Caco-2 (cell line): Measurements from ENCODE around the gene E2F6. TPM values are rescaled to one million over a fixed set of nuclear protein-coding genes. Genes with fewer than 3 reads are reported as not detected.
A peak's percentile ranks its signal among the peaks of the same experiment; 100 is the strongest.

Experiments used
- BruUV-seq: library from RNA; stranded (reverse); fragments of 400-500 nt; replicated peaks from 2 replicates; lab custom pipeline; 2021; lab: Mats Ljungman, UMichigan
- CTCF ChIA-PET: fragments of 300-600 bp; sonication (Branson Sonifier 250); formaldehyde crosslinking; loops from one replicate; lab custom pipeline; 2022; ENCODE audit warnings: antibody characterized with exemption; lab: Charles Lee
- POLR2A ChIA-PET: fragments of 300-600 bp; sonication (Branson Sonifier 250); formaldehyde crosslinking; loops from one replicate; lab custom pipeline; 2022; ENCODE audit warnings: antibody characterized with exemption; lab: Charles Lee
- DNase-seq, 2 experiments: peaks; one replicate each; pipeline versions ENCODE4 v3.0.0 to v3.0.0-alpha.2; 2020 to 2022
- H3K27me3 ChIP-seq: replicated peaks from 2 replicates; pipeline ENCODE4 v1.6.0; 2011; ENCODE audit warnings: low read length; ENCODE audit not compliant: control insufficient read depth, insufficient read depth
- H3K36me3 ChIP-seq: 2 replicates; pipeline ENCODE4 v1.5.1; 2011; ENCODE audit warnings: low read length; ENCODE audit not compliant: control insufficient read depth, insufficient read depth
- H3K4me1 ChIP-seq: fragments of 250-450 bp; sonication (Bioruptor Pico); 2 replicates; pipeline ENCODE4 v1.5.1; 2020; ENCODE audit warnings: mild to moderate bottlenecking
- H3K4me3 ChIP-seq: 2 replicates; pipeline ENCODE4 v1.5.1; 2011; ENCODE audit warnings: low read depth, mild to moderate bottlenecking, control low read depth, low read length
- H3K9me3 ChIP-seq: fragments of 250-450 bp; sonication (Bioruptor Pico); 2 replicates; pipeline ENCODE4 v1.5.1; 2020; ENCODE audit warnings: mild to moderate bottlenecking, moderate library complexity
- H3K27ac Mint-ChIP-seq: one replicate; pipeline ENCODE4 v1.8.0; 2022; ENCODE audit warnings: mixed read lengths; ENCODE audit not compliant: unreplicated experiment
- H3K27me3 Mint-ChIP-seq: one replicate; pipeline ENCODE4 v1.8.0; 2022; ENCODE audit warnings: mixed read lengths; ENCODE audit not compliant: insufficient read depth, unreplicated experiment
- H3K36me3 Mint-ChIP-seq: one replicate; pipeline ENCODE4 v1.8.0; 2022; ENCODE audit warnings: mild to moderate bottlenecking, mixed read lengths; ENCODE audit not compliant: insufficient read depth, unreplicated experiment
- H3K4me1 Mint-ChIP-seq: one replicate; pipeline ENCODE4 v1.8.0; 2022; ENCODE audit warnings: low read depth, mixed read lengths; ENCODE audit not compliant: unreplicated experiment
- H3K4me3 Mint-ChIP-seq: one replicate; pipeline ENCODE4 v1.8.0; 2022; ENCODE audit warnings: mild to moderate bottlenecking, moderate library complexity, mixed read lengths; ENCODE audit not compliant: unreplicated experiment
- H3K9me3 Mint-ChIP-seq: one replicate; pipeline ENCODE4 v1.8.0; 2022; ENCODE audit warnings: mixed read lengths; ENCODE audit not compliant: unreplicated experiment
- CTCF ChIP-seq, 2 experiments: fragments of 200-600 bp in 1 of 2; IDR thresholded peaks; 1 replicate in 1 of 2; 2 replicates in 1 of 2; pipeline versions ENCODE4 v1.5.1 to v1.8.0; 2011 to 2022; ENCODE audit warnings: antibody characterized with exemption in 1 of 2, control low read depth in 1 of 2, inconsistent platforms in 1 of 2, low read depth in 1 of 2, low read length in 1 of 2, mild to moderate bottlenecking in 1 of 2, moderate library complexity in 1 of 2; ENCODE audit not compliant: insufficient read depth in 1 of 2, severe bottlenecking in 1 of 2, unreplicated experiment in 1 of 2
- intact Hi-C: fragments of 100-400 bp; cut with micrococcal nuclease; formaldehyde crosslinking; loops from one replicate; pipeline ENCODE4 v1.10.0; 2022; ENCODE audit not compliant: unreplicated experiment
- total RNA-seq: library from RNA; stranded (reverse); gene quantifications from 2 replicates; pipeline ENCODE4 v1.2.3, GENCODE V29; 2022

The E2F6 gene
- total RNA-seq, 1 experiment from 2014 or later, result 44.5 TPM

DNA sequence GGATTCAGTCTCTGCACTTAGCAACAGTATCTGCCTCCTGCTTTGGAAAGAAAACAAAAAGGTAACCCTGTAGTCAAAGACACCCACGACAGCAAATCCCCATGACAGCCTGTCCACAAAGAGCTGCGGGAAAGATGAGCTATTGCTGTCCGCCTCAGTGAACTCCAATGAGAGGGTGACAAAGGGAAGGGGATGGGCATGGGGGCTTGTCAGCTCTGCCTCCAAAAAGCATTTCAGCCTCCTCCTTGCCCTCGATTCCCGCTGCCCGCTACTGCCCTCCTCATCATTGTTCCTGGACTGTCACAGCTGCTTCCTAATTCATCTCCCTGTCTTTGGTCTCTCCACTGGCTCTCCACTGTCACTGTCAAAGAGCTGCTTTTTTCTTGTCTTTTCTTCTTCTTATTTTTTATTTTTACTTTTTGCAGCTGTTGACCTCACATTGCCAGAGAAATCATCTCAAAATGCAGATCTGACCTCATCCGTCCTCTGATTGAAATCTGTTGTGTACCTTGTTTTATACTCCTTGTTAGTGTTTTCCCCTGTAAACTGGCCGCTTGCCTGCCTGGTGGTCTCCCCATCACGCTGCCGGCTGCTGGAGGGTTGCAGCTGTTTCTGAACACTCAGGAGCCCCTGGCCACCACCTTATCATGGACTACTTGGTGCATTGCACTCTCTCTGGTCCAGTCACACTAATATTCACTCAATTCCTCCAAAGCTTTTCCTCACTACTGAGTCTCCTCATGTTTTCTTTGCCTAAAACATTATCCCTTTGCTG is 7.9 kb upstream of the E2F6 start:
- intact Hi-C loops, result no loop called here
- BruUV-seq, result no TSS peak

DNA sequence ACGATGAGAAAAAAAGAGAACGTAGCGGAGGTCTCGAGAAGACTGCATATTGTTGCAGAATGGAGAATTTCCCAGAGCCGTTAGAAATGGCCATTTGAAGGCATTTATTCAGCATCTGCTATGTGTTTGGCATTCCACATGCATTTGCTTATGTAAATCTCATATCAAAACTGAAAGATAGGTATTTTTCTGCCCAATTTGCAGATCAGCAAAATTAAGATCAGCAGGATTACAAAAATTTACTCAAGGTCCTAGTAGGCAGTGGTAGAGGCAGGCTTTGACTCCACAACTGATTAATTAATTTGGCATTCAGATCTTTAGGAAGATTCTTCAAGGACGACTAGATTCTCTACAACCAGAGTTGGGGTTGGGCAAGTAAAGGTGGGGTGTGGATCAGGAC is 1.8 kb upstream of the E2F6 start:
- peaks cover 3% of the 10 kb centered on the region; the same call in 1 of the 2 replicates for H3K36me3 ChIP-seq
- peaks cover 12% of the 10 kb centered on the region; the same call in 1 of the 2 replicates for H3K4me1 ChIP-seq
- no peaks in the 10 kb centered on the region for H3K27me3 Mint-ChIP-seq
- intact Hi-C loops, result no loop called here
- peaks cover 34% of the 10 kb centered on the region for H3K36me3 Mint-ChIP-seq
- no peak overlapping the region for H3K27ac Mint-ChIP-seq
- H3K4me3 ChIP-seq, result no peak overlapping the region
- CTCF ChIA-PET, result no interaction called here
- no peaks in the 10 kb centered on the region for H3K9me3 ChIP-seq
- no TSS peak for BruUV-seq
- peak overlapping the region; percentile 42 for H3K4me3 Mint-ChIP-seq
- H3K27me3 ChIP-seq, result no peaks in the 10 kb centered on the region
- peaks cover 28% of the 10 kb centered on the region for H3K4me1 Mint-ChIP-seq
- no peak for DNase-seq
- no peak for TF ChIP-seq CTCF (IDR thresholded peaks at IDR 0.05; ENCODE audit: insufficient read depth in 1 of 2, low read depth in 1 of 2, low read length in 1 of 2, severe bottlenecking in 1 of 2, unreplicated experiment in 1 of 2)
- peaks cover 14% of the 10 kb centered on the region for H3K9me3 Mint-ChIP-seq
- POLR2A ChIA-PET, result no interaction called here

More for the DNA sequence above, 7.9 kb upstream of the E2F6 start:
- no peak for DNase-seq
- no peak for TF ChIP-seq CTCF (IDR thresholded peaks at IDR 0.05; ENCODE audit: insufficient read depth in 1 of 2, low read depth in 1 of 2, low read length in 1 of 2, severe bottlenecking in 1 of 2, unreplicated experiment in 1 of 2)
- Mint-ChIP-seq H3K27me3 (peaks cover 3% of the 10 kb centered on the region), H3K4me1 (peaks cover 18% of the 10 kb centered on the region), H3K36me3 (no peaks in the 10 kb centered on the region), H3K9me3 (peaks cover 15% of the 10 kb centered on the region), H3K4me3 (no peak overlapping the region), H3K27ac (no peak overlapping the region)
- Histone ChIP-seq H3K9me3 (no peaks in the 10 kb centered on the region), H3K4me3 (no peak overlapping the region), H3K27me3 (no peaks in the 10 kb centered on the region), H3K36me3 (no peaks in the 10 kb centered on the region), H3K4me1 (0 out of 2 replicates have a peak, but pooled peaks cover 4% of the 10 kb centered on the region)
- ChIA-PET POLR2A (no interaction called here), CTCF (interaction anchor here (0.8 to 1.6 kb wide), 2 partner anchors 56 to 111 kb away, joined by 3 to 5 read pairs; no protein-coding TSS in a partner anchor)

DNA sequence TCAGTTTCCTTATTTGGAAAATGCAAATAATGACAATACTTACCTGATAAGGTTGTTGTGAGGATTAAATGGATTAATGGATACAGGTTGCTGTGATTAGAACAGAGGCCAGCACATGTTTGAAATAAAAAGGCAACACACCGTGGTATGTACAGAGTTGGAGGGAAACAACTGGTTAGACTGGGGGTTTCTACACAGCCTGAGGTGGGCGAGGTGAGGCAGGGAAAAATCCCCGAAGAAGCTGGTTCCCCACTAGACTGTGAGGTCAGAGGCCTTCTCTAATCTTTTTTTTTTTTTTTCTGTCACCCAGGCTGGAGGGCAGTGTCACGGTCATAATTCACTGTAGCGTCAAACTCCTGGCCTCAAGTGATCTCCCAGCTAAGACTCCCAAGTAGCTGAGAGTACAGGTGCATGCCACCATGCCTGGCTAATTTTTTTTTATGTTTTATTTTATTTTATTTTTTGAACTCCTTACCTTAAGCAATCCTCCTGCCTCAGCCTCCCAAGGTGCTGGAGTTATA is 1.2 kb upstream of the E2F6 start:
- no peak for DNase-seq
- Mint-ChIP-seq H3K27ac (no peak overlapping the region), H3K27me3 (no peaks in the 10 kb centered on the region), H3K36me3 (peaks cover 39% of the 10 kb centered on the region), H3K4me3 (peak overlapping the region; percentile 86), H3K4me1 (peaks cover 22% of the 10 kb centered on the region), H3K9me3 (peaks cover 8% of the 10 kb centered on the region)
- TSS peak; percentile 41 for BruUV-seq
- Histone ChIP-seq H3K4me1 (peaks cover 12% of the 10 kb centered on the region; the same call in 1 of the 2 replicates), H3K9me3 (no peaks in the 10 kb centered on the region), H3K27me3 (no peaks in the 10 kb centered on the region), H3K36me3 (peaks cover 3% of the 10 kb centered on the region; the same call in 1 of the 2 replicates), H3K4me3 (no peak overlapping the region)
- intact Hi-C loops, result no loop called here
- CTCF ChIA-PET, result interaction anchor here (1.0 kb wide), 1 partner anchor 49 kb away, joined by 7 read pairs; no protein-coding TSS in a partner anchor
- no peak for TF ChIP-seq CTCF (IDR thresholded peaks at IDR 0.05; ENCODE audit: insufficient read depth in 1 of 2, low read depth in 1 of 2, low read length in 1 of 2, severe bottlenecking in 1 of 2, unreplicated experiment in 1 of 2)
- POLR2A ChIA-PET, result no interaction called here
